Measurements from ENCODE around the gene TSGA10IP.

The TSGA10IP gene

GRCh38 chr11:65945430-65945911 lies at the start of gene TSGA10IP:
Gene TSGA10IP, plus strand, starts transcription at chr11:65945480. Its CDS starts 196 bp downstream, at chr11:65945676.
- FAIRE-seq: no peak

GRCh38 chr11:65895482-65895981 lies 49.7 kb upstream of the TSGA10IP start:
- FAIRE-seq: no peak

GRCh38 chr11:65896034-65896999 lies 49.0 kb upstream of the TSGA10IP start:
- no peak for FAIRE-seq

DNA sequence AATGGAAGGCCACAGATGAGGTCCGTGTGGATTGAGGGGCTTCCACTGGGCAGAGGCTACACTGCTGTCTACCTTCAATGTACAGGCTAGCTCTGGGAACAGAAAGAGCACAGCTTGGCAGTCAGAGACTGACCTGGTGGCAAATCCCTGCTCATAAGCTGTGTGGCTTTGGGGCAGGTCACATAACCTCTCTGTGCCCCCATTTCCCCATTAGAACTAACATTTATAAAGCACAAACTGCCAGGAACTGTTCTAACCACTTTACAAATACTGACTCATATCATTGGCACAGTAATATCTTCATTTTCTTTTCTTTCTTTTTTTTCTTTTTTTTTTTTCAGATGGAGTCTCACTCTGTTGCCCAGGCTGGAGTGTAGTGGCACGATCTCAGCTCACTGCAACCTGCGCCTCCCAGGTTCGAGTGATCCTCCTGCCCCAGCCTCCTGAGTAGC lies 48.2 kb upstream of the TSGA10IP start:
- FAIRE-seq: no peak

DNA sequence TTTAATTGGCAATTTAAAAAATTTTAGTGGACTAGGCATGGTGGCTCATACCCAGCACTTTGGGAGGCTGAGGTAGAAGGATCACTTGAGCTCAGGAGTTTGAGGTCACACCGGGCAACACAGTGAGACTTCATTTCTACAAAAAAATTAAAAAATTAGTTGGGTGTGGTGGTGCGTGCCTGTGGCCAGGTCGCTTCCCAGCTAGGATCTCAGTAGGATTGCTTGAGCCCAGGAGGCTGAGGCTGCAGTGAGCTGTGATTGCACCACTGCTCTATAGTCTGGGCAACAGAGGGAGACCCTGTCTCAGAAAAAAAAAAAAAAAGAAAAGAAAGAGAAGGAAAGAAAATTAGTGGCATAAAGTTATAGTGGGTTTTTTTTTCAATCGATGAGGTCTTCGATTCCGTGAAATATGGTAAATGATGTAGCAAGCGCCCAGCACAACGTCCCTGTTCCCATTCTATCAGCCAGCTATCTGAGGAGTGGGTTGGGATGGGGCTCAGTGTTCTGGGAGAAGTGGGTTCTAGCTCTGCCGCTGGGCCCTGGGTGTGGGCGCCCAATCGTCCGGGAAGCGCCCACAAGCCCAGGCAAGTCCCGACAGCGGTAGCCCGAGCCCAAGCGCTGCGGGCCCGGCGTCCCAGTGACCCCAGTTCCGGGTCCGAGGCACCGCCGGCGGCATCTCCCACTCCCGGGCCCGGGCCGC lies 46.5 kb upstream of the TSGA10IP start:
- no peak for FAIRE-seq

DNA sequence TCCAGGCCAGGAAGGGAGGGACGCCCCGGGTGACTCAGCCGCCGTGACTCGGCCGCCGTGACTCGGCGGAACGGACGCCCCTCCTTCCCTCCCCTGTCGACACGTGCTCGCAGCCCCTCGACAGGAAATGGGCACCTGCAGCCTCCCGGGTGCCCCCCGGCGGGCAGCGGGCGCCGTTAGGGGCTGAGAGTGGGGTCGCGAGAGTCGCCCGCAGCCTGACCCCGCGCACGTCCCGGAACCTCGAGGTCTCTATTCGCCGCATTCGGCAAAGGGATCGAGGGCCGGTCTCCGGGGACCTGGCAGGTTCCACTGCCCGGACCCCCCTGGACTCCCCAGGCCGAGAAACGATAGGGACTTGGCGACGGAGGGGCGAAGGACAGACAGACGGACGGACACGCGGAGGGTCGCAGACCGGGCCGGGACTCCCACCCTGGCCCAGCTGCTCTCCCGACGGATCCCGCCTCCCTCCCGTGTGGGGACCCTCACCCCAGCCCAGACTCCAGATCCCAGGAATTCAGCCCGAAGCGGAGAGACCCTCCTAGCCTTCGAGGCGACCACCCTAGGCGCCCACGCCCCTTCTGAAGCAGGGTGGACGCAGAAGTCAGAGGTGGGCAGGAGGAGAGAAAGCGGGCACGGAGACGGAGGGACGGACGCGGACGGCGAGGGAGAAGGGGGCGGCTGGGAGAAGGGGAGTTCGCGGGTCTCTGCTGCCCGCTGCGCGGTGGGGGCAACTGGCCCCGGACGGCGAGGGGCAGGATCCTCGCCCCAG lies 45.7 kb upstream of the TSGA10IP start:
- FAIRE-seq: no peak

DNA sequence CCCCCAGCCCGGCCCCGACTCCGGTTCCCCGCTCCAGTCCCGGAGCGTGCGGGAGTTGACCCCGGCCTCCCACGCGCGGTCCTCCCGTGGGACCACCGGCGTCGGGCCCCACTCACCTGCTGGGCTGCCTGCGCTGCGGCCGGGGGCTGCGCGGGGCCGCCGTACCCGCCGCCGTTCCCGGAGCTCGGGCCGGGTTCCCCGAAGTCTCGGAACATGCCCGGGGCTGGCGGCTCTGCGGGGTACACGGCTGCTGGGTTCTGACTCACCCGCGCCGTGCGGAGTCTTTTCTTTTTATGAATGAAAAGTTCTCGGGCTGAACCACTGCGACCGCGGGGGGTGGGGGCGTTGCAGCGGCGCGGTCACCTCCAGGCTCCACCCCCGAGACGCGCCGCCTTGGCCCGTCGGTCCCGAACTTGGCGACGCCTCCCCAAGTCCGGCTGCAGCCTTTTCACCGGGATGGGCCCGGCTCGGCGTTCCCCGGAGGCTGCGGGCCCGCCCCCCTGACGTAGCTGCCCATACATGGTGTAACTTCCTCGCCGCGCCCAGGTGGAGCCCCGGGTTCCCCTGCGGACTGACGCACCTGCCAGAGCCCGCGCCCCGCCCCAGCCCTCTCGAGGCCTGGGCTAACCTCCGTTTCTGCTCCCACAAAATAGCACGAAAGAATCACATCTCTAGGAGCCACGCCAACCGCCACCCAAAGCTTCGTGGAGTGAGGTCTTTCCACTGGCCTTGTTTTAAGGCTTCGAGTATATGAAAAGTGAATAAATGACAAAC lies 45.0 kb upstream of the TSGA10IP start, which contains the start of gene FOSL1:
TSS of gene FOSL1 (minus strand) at position 264 of the 774 bp plus-strand sequence. CDS start at position 215, 49 bp downstream.
- peak; percentile 92 for FAIRE-seq

- no peak for FAIRE-seq
Observed at GRCh38 chr11:65900899-65901180, 44.4 kb upstream of the TSGA10IP start.

- no peak for FAIRE-seq
Observed at GRCh38 chr11:65903068-65903481, 42.2 kb upstream of the TSGA10IP start.

DNA sequence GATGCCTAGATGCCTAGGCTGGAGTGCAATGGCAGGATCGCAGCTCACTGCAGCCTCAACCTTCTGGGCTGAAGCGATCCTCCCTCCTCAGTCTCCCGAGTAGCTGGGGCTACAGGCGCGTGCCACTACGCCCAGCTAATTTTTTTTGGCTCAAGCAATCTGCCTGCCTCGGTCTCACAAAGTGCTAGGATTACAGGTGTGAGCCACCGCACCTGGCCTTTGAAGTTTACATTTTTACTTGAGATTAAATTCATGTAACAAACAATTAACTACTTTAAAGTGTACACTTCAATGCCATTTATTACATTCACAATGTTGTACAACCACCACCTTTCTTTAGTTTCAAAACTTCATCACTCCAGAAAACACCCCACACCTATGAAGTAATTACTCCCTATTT lies 41.6 kb upstream of the TSGA10IP start:
- FAIRE-seq: no peak

- no peak for FAIRE-seq
Observed at GRCh38 chr11:65906602-65907001, 38.7 kb upstream of the TSGA10IP start.

- FAIRE-seq: no peak
Observed at GRCh38 chr11:65907878-65908277, 37.4 kb upstream of the TSGA10IP start.

- FAIRE-seq: peak; percentile 66
Observed at GRCh38 chr11:65911682-65912568, 33.4 kb upstream of the TSGA10IP start.

DNA sequence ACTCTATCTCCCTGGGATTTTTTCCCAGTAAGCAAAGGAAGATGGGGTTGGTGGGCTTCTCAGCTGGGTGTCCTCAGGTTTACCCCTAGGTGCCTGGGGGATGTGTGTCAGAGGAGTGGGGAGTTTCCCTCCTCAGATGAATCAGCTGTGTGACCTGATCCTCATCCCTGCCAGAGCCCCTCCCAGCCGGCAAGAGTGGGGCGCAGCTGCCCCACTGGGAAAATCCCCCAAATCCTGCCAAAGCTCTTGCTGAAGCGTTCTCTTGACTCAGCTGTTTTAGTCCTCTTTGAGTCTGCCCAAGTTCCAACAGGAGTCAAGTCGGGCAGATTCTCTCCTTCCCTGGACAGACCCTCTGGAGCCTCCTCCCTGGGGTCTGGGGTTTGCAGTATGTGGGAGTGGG lies 32.4 kb upstream of the TSGA10IP start:
- FAIRE-seq: no peak

DNA sequence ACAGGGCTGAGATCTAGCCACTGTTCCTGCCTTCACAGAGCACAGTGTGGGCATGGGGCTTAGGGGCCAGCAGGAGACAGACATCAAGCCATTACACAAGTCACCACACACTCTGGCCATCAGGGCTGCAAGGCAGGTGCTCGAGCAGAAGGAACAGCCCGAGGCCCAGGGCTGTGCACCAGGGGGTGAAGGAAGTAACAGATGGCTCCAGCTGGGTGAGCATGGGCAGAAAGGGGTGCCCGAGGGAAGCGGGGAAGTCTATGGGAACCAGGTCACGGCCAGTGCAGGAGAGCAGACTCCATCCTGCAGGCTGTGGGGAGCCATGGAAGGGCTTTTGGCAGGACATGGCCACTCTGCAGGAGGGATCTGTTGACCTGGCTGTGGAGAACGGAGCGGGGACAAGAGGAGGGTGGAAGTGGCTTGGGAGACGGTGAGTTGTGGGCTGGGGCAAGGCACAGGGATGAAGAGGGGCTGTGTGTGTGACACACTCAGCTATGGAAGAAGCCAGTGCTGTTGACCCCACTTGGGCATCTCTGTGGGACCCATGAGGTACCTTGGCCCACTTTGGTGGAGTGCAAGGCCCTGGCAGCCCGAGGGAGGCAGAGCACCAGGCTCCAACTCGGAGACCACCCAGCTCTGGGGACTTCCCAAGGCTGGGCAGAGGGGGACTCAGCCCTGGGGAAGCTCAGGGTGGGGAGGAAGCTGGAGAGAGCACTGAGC lies 30.0 kb upstream of the TSGA10IP start:
- no peak for FAIRE-seq

DNA sequence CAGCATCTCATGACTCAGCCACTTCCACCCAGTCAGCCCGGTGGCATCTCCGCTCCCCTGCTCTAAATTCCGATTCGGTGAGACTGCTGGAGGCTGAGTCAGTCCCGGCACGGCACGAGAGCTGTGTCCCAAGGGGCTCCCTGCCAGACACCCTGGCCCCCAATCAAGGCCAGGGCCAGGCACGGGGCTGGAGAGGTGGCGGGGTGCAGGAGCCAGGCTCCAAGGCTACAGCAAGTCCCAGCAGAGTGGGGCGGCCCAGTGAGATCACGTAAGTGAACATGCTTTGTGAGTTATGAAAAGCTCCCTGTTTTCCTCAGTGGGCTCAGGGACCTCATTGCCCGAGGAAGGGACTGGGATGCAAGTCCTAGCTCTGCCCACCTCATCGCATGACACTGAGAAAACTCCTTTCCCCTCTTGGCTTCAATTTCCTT lies 29.4 kb upstream of the TSGA10IP start:
- FAIRE-seq: peak; percentile 97

- no peak for FAIRE-seq
Observed at GRCh38 chr11:65916391-65916790, 28.9 kb upstream of the TSGA10IP start.

DNA sequence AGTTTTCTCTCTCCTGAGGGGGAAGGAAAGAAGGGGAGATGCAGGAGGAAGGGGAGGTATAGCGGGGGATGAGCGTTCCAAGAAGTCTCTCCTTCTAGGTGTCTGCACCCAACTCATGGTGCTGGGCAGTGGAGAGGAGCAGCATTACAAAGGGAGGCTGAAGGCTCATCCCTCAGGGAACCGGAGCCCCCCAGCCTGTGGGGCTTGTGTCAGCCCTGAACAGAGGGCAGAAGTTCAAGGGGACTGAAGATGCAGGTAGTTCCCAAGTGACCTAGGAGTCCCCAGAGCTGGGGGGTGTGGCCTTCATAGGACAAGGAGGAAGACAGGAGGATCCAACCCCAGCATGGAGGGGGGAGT lies 28.2 kb upstream of the TSGA10IP start:
- no peak for FAIRE-seq

- FAIRE-seq: no peak
Observed at GRCh38 chr11:65917434-65918210, 27.7 kb upstream of the TSGA10IP start.

Measured in G401.6 (cell line).